Ishikawa (cell line): ENCODE results near the gene N4BP2L2.

Source experiments
- CEBPB ChIP-seq: IDR thresholded peaks from 2 replicates; pipeline ENCODE4 v1.6.1; 2012
- CREB1 ChIP-seq: IDR thresholded peaks from 2 replicates; pipeline ENCODE4 v1.6.1; 2012; ENCODE audit warnings: low read depth
- EGR1 ChIP-seq: IDR thresholded peaks from 2 replicates; pipeline ENCODE4 v1.6.1; 2012
- EP300 ChIP-seq: IDR thresholded peaks from 2 replicates; pipeline ENCODE4 v1.6.1; 2012; ENCODE audit warnings: borderline replicate concordance
- FOXM1 ChIP-seq: IDR thresholded peaks from 2 replicates; pipeline ENCODE4 v1.6.1; 2012; ENCODE audit warnings: low read depth, borderline replicate concordance
- MAX ChIP-seq: IDR thresholded peaks from 2 replicates; pipeline ENCODE4 v1.6.1; 2012
- NFIC ChIP-seq: IDR thresholded peaks from 2 replicates; pipeline ENCODE4 v1.6.1; 2012
- RAD21 ChIP-seq: IDR thresholded peaks from 2 replicates; pipeline ENCODE4 v1.6.1; 2012; ENCODE audit warnings: low read depth
- REST ChIP-seq: IDR thresholded peaks from 2 replicates; pipeline ENCODE4 v1.6.1; 2012; ENCODE audit warnings: low read depth, mild to moderate bottlenecking
- TAF1 ChIP-seq: IDR thresholded peaks from 2 replicates; pipeline ENCODE4 v1.6.1; 2012; ENCODE audit warnings: low read depth, mild to moderate bottlenecking
- TCF12 ChIP-seq: IDR thresholded peaks from 2 replicates; pipeline ENCODE4 v1.6.1; 2012; ENCODE audit warnings: low read depth
- TEAD4 ChIP-seq: IDR thresholded peaks from 2 replicates; pipeline ENCODE4 v1.6.1; 2012
- YY1 ChIP-seq: IDR thresholded peaks from 2 replicates; pipeline ENCODE4 v1.6.1; 2012; ENCODE audit warnings: low read depth
- ZBTB7A ChIP-seq: IDR thresholded peaks from 2 replicates; pipeline ENCODE4 v1.6.1; 2012; ENCODE audit warnings: low read depth
- TF ChIP-seq, protein P1 (sequence below): IDR thresholded peaks from 2 replicates; pipeline ENCODE4 v1.6.1; 2012

The N4BP2L2 gene

GRCh38 chr13:32499538-32500210, 38.9 kb downstream of the N4BP2L2 start:
- TF ChIP-seq ZBTB7A = no peak
- TF ChIP-seq REST = no peak
- no peak for TF ChIP-seq TEAD4
- no peak for TF ChIP-seq CREB1
- TF ChIP-seq CEBPB = no peak
- no peak for TF ChIP-seq TAF1

DNA sequence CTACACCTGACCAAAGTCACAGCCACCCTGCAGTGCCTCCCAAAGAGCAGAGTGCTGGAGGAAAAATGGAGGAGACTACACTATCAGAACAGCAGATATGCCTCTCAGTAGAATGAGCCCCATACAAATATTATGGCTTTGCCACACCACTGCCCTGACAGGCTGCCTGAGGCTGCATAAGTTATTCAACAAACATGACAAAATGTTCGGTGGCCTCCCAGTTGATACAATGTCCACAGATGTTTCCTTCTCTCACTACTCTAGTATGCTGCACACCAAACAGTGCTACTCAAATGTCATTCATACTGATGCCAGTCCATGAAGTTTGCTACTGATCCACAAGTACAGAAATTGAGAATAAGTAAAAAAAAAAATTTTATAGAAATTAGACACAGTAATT, 41.0 kb downstream of the N4BP2L2 start:
- TF ChIP-seq RAD21 (no peak), NFIC (no peak), TAF1 (no peak), FOXM1 (no peak), REST (no peak), EGR1 (no peak), ZBTB7A (no peak), CEBPB (no peak), YY1 (no peak), TEAD4 (no peak), CREB1 (no peak), EP300 (no peak), TCF12 (no peak), MAX (no peak)
- TF ChIP-seq, protein P1, sequence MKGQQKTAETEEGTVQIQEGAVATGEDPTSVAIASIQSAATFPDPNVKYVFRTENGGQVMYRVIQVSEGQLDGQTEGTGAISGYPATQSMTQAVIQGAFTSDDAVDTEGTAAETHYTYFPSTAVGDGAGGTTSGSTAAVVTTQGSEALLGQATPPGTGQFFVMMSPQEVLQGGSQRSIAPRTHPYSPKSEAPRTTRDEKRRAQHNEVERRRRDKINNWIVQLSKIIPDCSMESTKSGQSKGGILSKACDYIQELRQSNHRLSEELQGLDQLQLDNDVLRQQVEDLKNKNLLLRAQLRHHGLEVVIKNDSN = no peak

GRCh38 chr13:32496599-32497160, 41.9 kb downstream of the N4BP2L2 start:
- no peak for TF ChIP-seq RAD21
- no peak for TF ChIP-seq NFIC
- TF ChIP-seq ZBTB7A = no peak
- no peak for TF ChIP-seq CREB1
- TF ChIP-seq EP300 = no peak

GRCh38 chr13:32495841-32496240, 42.8 kb downstream of the N4BP2L2 start:
- TF ChIP-seq EGR1 (no peak), REST (no peak), CEBPB (no peak), YY1 (no peak), TCF12 (no peak), NFIC (no peak), TEAD4 (no peak), TAF1 (no peak), RAD21 (no peak), EP300 (no peak), MAX (no peak), FOXM1 (no peak), CREB1 (no peak)
- TF ChIP-seq, protein P1 = no peak
